Esophagus muscularis mucosa (tissue), 4 donors: ENCODE data around the gene KRT15. TPM values are rescaled to one million over a fixed set of nuclear protein-coding genes. Genes with fewer than 3 reads are reported as not detected.

Source experiments
- DNase-seq: peaks from one replicate; pipeline ENCODE4 v3.0.0-alpha.2; 2017; ENCODE audit errors: extremely low spot score
- H3K27ac ChIP-seq, 4 donors: fragments of 200-600 bp; sonication (generic); replicated peaks in 1 of 4; 1 replicate in 3 of 4; 2 replicates in 1 of 4; pipeline ENCODE4 v1.5.1; 2016 to 2019; ENCODE audit warnings: mild to moderate bottlenecking in 1 of 4
- H3K27me3 ChIP-seq, 4 donors: fragments of 200-600 bp; sonication (generic); one replicate each; pipeline versions ENCODE4 v1.5.1 to v1.6.0; 2016 to 2019
- H3K36me3 ChIP-seq, 4 donors: fragments of 200-600 bp; sonication (generic); one replicate each; pipeline ENCODE4 v1.5.1; 2016 to 2019
- H3K4me1 ChIP-seq, 4 donors: fragments of 200-600 bp; sonication (generic); one replicate each; pipeline ENCODE4 v1.5.1; 2016 to 2019
- H3K4me3 ChIP-seq, 4 donors: fragments of 200-600 bp; sonication (generic); 1 replicate in 2 of 4; 2 replicates in 2 of 4; pipeline ENCODE4 v1.5.1; 2016 to 2019; ENCODE audit warnings: mild to moderate bottlenecking in 4 of 4, moderate library complexity in 1 of 4
- H3K9me3 ChIP-seq, 4 donors: fragments of 200-600 bp; sonication (generic); 1 replicate in 3 of 4; 2 replicates in 1 of 4; pipeline ENCODE4 v1.5.1; 2016 to 2019
- EP300 ChIP-seq: sonication (generic); formaldehyde crosslinking; IDR thresholded peaks from one replicate; pipeline ENCODE4 v1.6.1; 2017; ENCODE audit warnings: antibody characterized with exemption
- POLR2A ChIP-seq: fragments of 450-650 bp; IDR thresholded peaks from one replicate; pipeline ENCODE4 v1.6.1; 2017; ENCODE audit warnings: antibody characterized with exemption, moderate library complexity, mild to moderate bottlenecking, low read depth
- POLR2AphosphoS5 ChIP-seq, 2 donors: sonication (generic); formaldehyde crosslinking; IDR thresholded peaks; one replicate each; pipeline ENCODE4 v1.6.1; 2017; ENCODE audit warnings: antibody characterized with exemption in 2 of 2
- WGBS: methylation state at CpG from one replicate; pipeline ENCODE4 v1.1.5; 2018; 5-methylcytosine and 5-hydroxymethylcytosine counted together
- intact Hi-C: fragments of 100-400 bp; cut with DNase I; formaldehyde crosslinking; loops from one replicate; pipeline ENCODE4 v1.15.1; 2023
- total RNA-seq, 4 donors: library from RNA; depleted of rRNA; stranded (reverse); fragments of >200 nt; gene quantifications; one replicate each; pipeline versions ENCODE4 v1.1.0 to v1.2.1, GENCODE V29; 2016
- TF ChIP-seq, protein P1 (sequence below), 3 experiments: fragments of 200-600 bp in 2 of 3; fragments of 450-650 bp in 1 of 3; sonication (generic) in 2 of 3; IDR thresholded peaks; one replicate each; pipeline ENCODE4 v1.5.1; 2017 to 2019; ENCODE audit warnings: antibody characterized with exemption in 3 of 3, mild to moderate bottlenecking in 2 of 3, moderate library complexity in 1 of 3

KRT15 gene
- total RNA-seq = 1 to 10 TPM in 1 of 4 donors, not detected in 3; 3.3 TPM

DNA sequence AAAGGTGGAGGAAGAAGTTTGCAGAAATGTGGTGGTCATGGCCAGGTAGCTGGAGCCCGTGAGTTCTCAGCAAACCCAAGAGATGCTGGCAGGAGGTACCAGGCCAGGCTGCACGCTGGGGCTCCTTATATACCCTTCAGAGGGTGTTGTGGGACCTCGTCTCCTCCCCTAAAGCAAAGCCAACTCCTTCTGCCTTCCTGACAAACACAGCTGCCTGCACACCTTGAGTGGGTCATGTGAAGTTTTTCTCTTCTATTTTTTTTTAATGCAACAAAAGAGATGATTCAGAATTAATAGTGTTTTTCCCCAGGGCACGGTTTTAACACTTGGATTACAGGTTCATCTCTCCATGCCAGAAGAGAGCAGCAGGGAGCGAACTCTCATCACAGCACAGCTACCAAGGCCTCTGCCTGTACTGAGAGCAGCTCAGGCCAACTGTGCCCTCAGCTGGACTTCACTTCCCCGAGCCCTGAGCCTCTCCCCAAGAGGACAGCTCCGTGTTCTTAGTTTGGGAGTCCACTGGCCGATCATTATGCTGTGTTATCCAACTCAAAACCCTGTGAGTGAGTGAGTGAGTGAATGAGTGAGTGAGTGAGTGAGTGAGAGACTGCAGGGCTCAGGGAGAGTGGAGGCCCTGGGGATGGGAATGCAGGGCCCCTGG, at the start of gene KRT15:
Gene KRT15 (minus strand): TSS at position 102 of the 661 bp plus-strand sequence. CDS start 63 bp downstream, at position 39.
- Histone ChIP-seq H3K4me1 (no peaks in the 10 kb centered on the region), H3K27ac (no peak within 1 kb of the TSS), H3K9me3 (no peaks in the 10 kb centered on the region), H3K27me3 (peaks cover 0 to 44% (median 0%) of the 10 kb centered on the region in 4 donors), H3K4me3 (no peak within 1 kb of the TSS), H3K36me3 (no peaks in the 10 kb centered on the region)
- no peak for TF ChIP-seq POLR2AphosphoS5 (IDR thresholded peaks at IDR 0.05)
- no peak for TF ChIP-seq EP300
- no peak for TF ChIP-seq POLR2A
- TF ChIP-seq, protein P1, sequence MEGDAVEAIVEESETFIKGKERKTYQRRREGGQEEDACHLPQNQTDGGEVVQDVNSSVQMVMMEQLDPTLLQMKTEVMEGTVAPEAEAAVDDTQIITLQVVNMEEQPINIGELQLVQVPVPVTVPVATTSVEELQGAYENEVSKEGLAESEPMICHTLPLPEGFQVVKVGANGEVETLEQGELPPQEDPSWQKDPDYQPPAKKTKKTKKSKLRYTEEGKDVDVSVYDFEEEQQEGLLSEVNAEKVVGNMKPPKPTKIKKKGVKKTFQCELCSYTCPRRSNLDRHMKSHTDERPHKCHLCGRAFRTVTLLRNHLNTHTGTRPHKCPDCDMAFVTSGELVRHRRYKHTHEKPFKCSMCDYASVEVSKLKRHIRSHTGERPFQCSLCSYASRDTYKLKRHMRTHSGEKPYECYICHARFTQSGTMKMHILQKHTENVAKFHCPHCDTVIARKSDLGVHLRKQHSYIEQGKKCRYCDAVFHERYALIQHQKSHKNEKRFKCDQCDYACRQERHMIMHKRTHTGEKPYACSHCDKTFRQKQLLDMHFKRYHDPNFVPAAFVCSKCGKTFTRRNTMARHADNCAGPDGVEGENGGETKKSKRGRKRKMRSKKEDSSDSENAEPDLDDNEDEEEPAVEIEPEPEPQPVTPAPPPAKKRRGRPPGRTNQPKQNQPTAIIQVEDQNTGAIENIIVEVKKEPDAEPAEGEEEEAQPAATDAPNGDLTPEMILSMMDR (IDR thresholded peaks at IDR 0.05) = no peak
- intact Hi-C loops = no loop called here
- DNase-seq = no peak
- WGBS = 70% methylated on average over 7 of the region's 8 CpGs

- Histone ChIP-seq H3K4me1 (no peaks in the 10 kb centered on the region), H3K27me3 (peaks cover 0 to 28% (median 0%) of the 10 kb centered on the region in 4 donors), H3K4me3 (no peak overlapping the region), H3K27ac (no peak overlapping the region), H3K9me3 (no peaks in the 10 kb centered on the region), H3K36me3 (no peaks in the 10 kb centered on the region)
- TF ChIP-seq POLR2AphosphoS5 (IDR thresholded peaks at IDR 0.05) (no peak), EP300 (no peak), POLR2A (no peak)
- TF ChIP-seq, protein P1 (IDR thresholded peaks at IDR 0.05) = no peak
- WGBS = 78% methylated on average over 6 of the region's 6 CpGs
- no peak for DNase-seq
- intact Hi-C loops = no loop called here
These were observed 48.6 kb upstream of the KRT15 start for GRCh38 chr17:41567317-41567716.

DNA sequence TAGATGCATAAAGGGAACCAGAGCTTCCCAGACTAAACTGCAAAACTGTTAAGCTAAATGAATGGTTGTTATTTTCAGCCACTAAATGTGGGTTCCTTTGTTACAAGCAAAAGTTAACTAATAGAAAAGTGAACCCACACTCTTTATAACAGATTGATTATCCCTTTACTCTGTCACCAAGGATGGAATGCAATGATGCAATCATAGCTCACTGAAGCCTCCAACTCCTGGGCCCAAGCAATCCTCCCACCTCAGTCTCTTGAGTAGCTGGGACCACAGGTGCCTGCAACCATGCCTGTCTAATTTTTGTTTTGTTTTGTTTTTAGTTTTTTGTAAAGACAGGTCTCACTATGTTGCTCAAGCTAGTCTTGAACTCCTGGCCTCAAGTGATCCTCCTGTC, 46.6 kb upstream of the KRT15 start:
- peaks cover 0 to 34% (median 0%) of the 10 kb centered on the region in 4 donors for H3K27me3 ChIP-seq
- TF ChIP-seq POLR2AphosphoS5 (IDR thresholded peaks at IDR 0.05) = no peak
- TF ChIP-seq, protein P1 (IDR thresholded peaks at IDR 0.05) = no peak
- TF ChIP-seq POLR2A = no peak
- TF ChIP-seq EP300 = no peak
- no peaks in the 10 kb centered on the region for H3K4me1 ChIP-seq
- no peaks in the 10 kb centered on the region for H3K9me3 ChIP-seq
- H3K36me3 ChIP-seq = no peaks in the 10 kb centered on the region
- no peak for DNase-seq
- H3K4me3 ChIP-seq = no peak overlapping the region
- H3K27ac ChIP-seq = no peak overlapping the region
- intact Hi-C loops = no loop called here

- H3K9me3 ChIP-seq = no peaks in the 10 kb centered on the region
- H3K27ac ChIP-seq = no peak overlapping the region
- peaks cover 0 to 39% (median 0%) of the 10 kb centered on the region in 4 donors for H3K27me3 ChIP-seq
- DNase-seq = no peak
- intact Hi-C loops = no loop called here
- H3K4me1 ChIP-seq = no peaks in the 10 kb centered on the region
- no peaks in the 10 kb centered on the region for H3K36me3 ChIP-seq
- 37% methylated on average over 3 of the region's 3 CpGs for WGBS
- H3K4me3 ChIP-seq = no peak overlapping the region
- TF ChIP-seq EP300 = no peak
- no peak for TF ChIP-seq POLR2AphosphoS5 (IDR thresholded peaks at IDR 0.05)
- no peak for TF ChIP-seq POLR2A
- TF ChIP-seq, protein P1 (IDR thresholded peaks at IDR 0.05) = no peak
These were observed 45.0 kb upstream of the KRT15 start for GRCh38 chr17:41563607-41564170.
